Central memory CD8-positive, alpha-beta T cell (primary cell): Measurements from ENCODE around the gene FAM20A.
A peak's percentile ranks its signal among the peaks of the same experiment; 100 is the strongest.
"Not testable (repeated sequence)": the region's sequence is repeated elsewhere in the genome, so short reads cannot be mapped to it uniquely, and the experiment has no call there.

ENCODE experiments used
- ATAC-seq: fragments of 150-1000 bp; cut with Tn5 transposase; replicated peaks from 2 replicates; pipeline ENCODE4 v1.10.0; 2022; ENCODE audit warnings: mild to moderate bottlenecking, moderate FRiP score, moderate number of reproducible peaks; ENCODE audit not compliant: poor library complexity, severe bottlenecking; ENCODE audit errors: extremely low read depth
- DNase-seq, 2 donors: peaks; one replicate each; pipeline ENCODE4 v3.0.0; 2021; ENCODE audit warnings: low spot score in 2 of 2
- H3K27ac Mint-ChIP-seq: one replicate; pipeline ENCODE4 v1.8.0; 2022; ENCODE audit warnings: low read depth, mild to moderate bottlenecking, moderate library complexity, mixed read lengths
- H3K27me3 Mint-ChIP-seq: one replicate; pipeline ENCODE4 v1.8.0; 2022; ENCODE audit warnings: mixed read lengths
- H3K36me3 Mint-ChIP-seq: one replicate; pipeline ENCODE4 v1.8.0; 2022; ENCODE audit warnings: mild to moderate bottlenecking, moderate library complexity, mixed read lengths; ENCODE audit not compliant: insufficient read depth
- H3K4me1 Mint-ChIP-seq: one replicate; pipeline ENCODE4 v1.8.0; 2022; ENCODE audit warnings: mixed read lengths
- H3K4me3 Mint-ChIP-seq: one replicate; pipeline ENCODE4 v1.8.0; 2022; ENCODE audit warnings: mild to moderate bottlenecking, moderate library complexity, mixed read lengths
- H3K9me3 Mint-ChIP-seq: one replicate; pipeline ENCODE4 v1.8.0; 2022; ENCODE audit warnings: mixed read lengths

The FAM20A gene

GRCh38 chr17:68539548-68540467, 61.4 kb downstream of the FAM20A start:
- Mint-ChIP-seq H3K4me3 (no peak overlapping the region), H3K9me3 (no peaks in the 10 kb centered on the region), H3K4me1 (no peaks in the 10 kb centered on the region), H3K36me3 (peaks cover 22% of the 10 kb centered on the region), H3K27ac (no peak overlapping the region), H3K27me3 (no peaks in the 10 kb centered on the region)
- no peak for ATAC-seq
- no peak for DNase-seq

GRCh38 chr17:68535922-68536321, 65.2 kb downstream of the FAM20A start:
- Mint-ChIP-seq H3K27ac (no peak overlapping the region), H3K27me3 (no peaks in the 10 kb centered on the region), H3K36me3 (peaks cover 42% of the 10 kb centered on the region), H3K4me3 (no peak overlapping the region), H3K9me3 (no peaks in the 10 kb centered on the region), H3K4me1 (peaks cover 6% of the 10 kb centered on the region)
- DNase-seq (no peak), ATAC-seq (no peak)

GRCh38 chr17:68534695-68535088, 66.5 kb downstream of the FAM20A start:
- DNase-seq: no peak
- Mint-ChIP-seq H3K36me3 (peaks cover 55% of the 10 kb centered on the region), H3K27me3 (no peaks in the 10 kb centered on the region), H3K4me1 (peaks cover 13% of the 10 kb centered on the region), H3K27ac (peak overlapping the region; percentile 26), H3K4me3 (no peak overlapping the region), H3K9me3 (no peaks in the 10 kb centered on the region)
- ATAC-seq: no peak

- Mint-ChIP-seq H3K9me3 (no peaks in the 10 kb centered on the region), H3K27ac (peak overlapping the region; percentile 26), H3K4me3 (no peak overlapping the region), H3K27me3 (no peaks in the 10 kb centered on the region), H3K36me3 (peaks cover 61% of the 10 kb centered on the region), H3K4me1 (peaks cover 13% of the 10 kb centered on the region)
- no peak for ATAC-seq
- no peak for DNase-seq
Observed at GRCh38 chr17:68533887-68534694, 67.1 kb downstream of the FAM20A start.

GRCh38 chr17:68532826-68533225, 68.3 kb downstream of the FAM20A start:
- Mint-ChIP-seq H3K4me1 (peaks cover 13% of the 10 kb centered on the region), H3K27me3 (no peaks in the 10 kb centered on the region), H3K27ac (no peak overlapping the region), H3K4me3 (no peak overlapping the region), H3K9me3 (no peaks in the 10 kb centered on the region), H3K36me3 (peaks cover 69% of the 10 kb centered on the region)
- no peak for ATAC-seq
- no peak for DNase-seq

GRCh38 chr17:68531252-68531651, 69.9 kb downstream of the FAM20A start:
- H3K27ac Mint-ChIP-seq: peak overlapping the region; percentile 11
- no peaks in the 10 kb centered on the region for H3K27me3 Mint-ChIP-seq
- no peaks in the 10 kb centered on the region for H3K9me3 Mint-ChIP-seq
- H3K4me1 Mint-ChIP-seq: peaks cover 23% of the 10 kb centered on the region
- no peak for ATAC-seq
- peaks cover 78% of the 10 kb centered on the region for H3K36me3 Mint-ChIP-seq
- no peak for DNase-seq
- no peak overlapping the region for H3K4me3 Mint-ChIP-seq

- peak overlapping the region; percentile 19 for H3K27ac Mint-ChIP-seq
- ATAC-seq: no peak
Observed at GRCh38 chr17:68527314-68527713, 73.9 kb downstream of the FAM20A start.

GRCh38 chr17:68526548-68526947, 74.6 kb downstream of the FAM20A start:
- Mint-ChIP-seq H3K4me3 (no peak overlapping the region), H3K9me3 (no peaks in the 10 kb centered on the region), H3K4me1 (peaks cover 30% of the 10 kb centered on the region), H3K36me3 (peaks cover 83% of the 10 kb centered on the region), H3K27ac (peak overlapping the region; percentile 19), H3K27me3 (no peaks in the 10 kb centered on the region)
- ATAC-seq (no peak), DNase-seq (no peak)

More at GRCh38 chr17:68527314-68527713, 73.9 kb downstream of the FAM20A start:
- H3K27me3 Mint-ChIP-seq: no peaks in the 10 kb centered on the region
- peaks cover 81% of the 10 kb centered on the region for H3K36me3 Mint-ChIP-seq
- peaks cover 26% of the 10 kb centered on the region for H3K4me1 Mint-ChIP-seq
- DNase-seq: no peak
- no peaks in the 10 kb centered on the region for H3K9me3 Mint-ChIP-seq
- H3K4me3 Mint-ChIP-seq: no peak overlapping the region

- peaks cover 52% of the 10 kb centered on the region for H3K4me1 Mint-ChIP-seq
Observed at GRCh38 chr17:68522266-68522665, 78.9 kb downstream of the FAM20A start.

GRCh38 chr17:68519911-68520310, 81.3 kb downstream of the FAM20A start:
- no peak for ATAC-seq
- Mint-ChIP-seq H3K9me3 (no peaks in the 10 kb centered on the region), H3K27ac (no peak overlapping the region), H3K27me3 (no peaks in the 10 kb centered on the region), H3K36me3 (peaks cover 58% of the 10 kb centered on the region), H3K4me3 (no peak overlapping the region), H3K4me1 (peaks cover 60% of the 10 kb centered on the region)
- DNase-seq: no peak

More at GRCh38 chr17:68522266-68522665, 78.9 kb downstream of the FAM20A start:
- DNase-seq (no peak), ATAC-seq (no peak)
- Mint-ChIP-seq H3K9me3 (no peaks in the 10 kb centered on the region), H3K36me3 (peaks cover 61% of the 10 kb centered on the region), H3K4me3 (no peak overlapping the region), H3K27ac (no peak overlapping the region), H3K27me3 (no peaks in the 10 kb centered on the region)

GRCh38 chr17:68519051-68519450, 82.1 kb downstream of the FAM20A start:
- H3K9me3 Mint-ChIP-seq, H3K27me3 Mint-ChIP-seq: not testable (repeated sequence)

GRCh38 chr17:68518063-68518815, 82.9 kb downstream of the FAM20A start:
- Mint-ChIP-seq H3K4me1 (peaks cover 77% of the 10 kb centered on the region), H3K4me3 (no peak overlapping the region), H3K9me3 (no peaks in the 10 kb centered on the region), H3K36me3 (peaks cover 59% of the 10 kb centered on the region), H3K27me3 (no peaks in the 10 kb centered on the region), H3K27ac (no peak overlapping the region)
- ATAC-seq (no peak), DNase-seq (no peak)

More at GRCh38 chr17:68519051-68519450, 82.1 kb downstream of the FAM20A start:
- H3K4me1 Mint-ChIP-seq: peaks cover 69% of the 10 kb centered on the region
- ATAC-seq, H3K4me3 Mint-ChIP-seq, H3K27ac Mint-ChIP-seq, DNase-seq: not testable (repeated sequence)
- H3K36me3 Mint-ChIP-seq: peaks cover 58% of the 10 kb centered on the region
